Measurements from ENCODE around the gene IDH1.

IDH1 gene

DNA sequence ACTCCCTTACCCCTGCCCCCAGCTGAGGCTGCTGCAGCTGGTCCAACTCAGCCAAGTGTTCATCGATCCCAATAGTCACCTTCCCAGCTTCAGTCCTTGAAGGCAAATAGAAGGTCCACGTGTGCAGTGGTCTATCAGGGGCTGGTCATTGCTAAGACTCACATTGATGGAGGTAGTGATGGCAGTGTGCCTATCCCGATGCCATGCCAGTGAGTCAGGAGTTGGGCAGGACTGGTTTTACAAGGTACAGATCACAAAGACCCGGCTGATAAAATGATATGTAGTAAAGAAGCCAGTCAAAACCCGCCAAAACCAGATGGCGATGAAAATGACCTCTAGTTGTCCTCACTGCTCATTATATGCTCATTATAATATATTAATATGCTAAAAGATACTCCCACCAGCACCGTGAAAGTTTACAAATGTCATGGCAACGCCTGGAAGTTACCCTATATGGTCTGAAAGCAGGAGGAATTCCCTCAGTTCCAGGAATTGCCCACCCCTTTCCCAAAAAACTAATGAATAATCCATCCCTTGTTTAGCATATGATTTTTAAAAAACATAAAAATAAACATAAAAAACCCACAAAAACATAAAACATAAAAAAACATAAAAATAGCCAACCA lies 62.1 kb downstream of the IDH1 start:
- no peaks in the 10 kb centered on the region for H3K36me3 ChIP-seq (ENCODE audit: insufficient read depth)
- H3K4me2 ChIP-seq = no peak overlapping the region
- no peaks in the 10 kb centered on the region for H4K20me1 ChIP-seq (ENCODE audit: insufficient read depth)
- TF ChIP-seq, protein P1, sequence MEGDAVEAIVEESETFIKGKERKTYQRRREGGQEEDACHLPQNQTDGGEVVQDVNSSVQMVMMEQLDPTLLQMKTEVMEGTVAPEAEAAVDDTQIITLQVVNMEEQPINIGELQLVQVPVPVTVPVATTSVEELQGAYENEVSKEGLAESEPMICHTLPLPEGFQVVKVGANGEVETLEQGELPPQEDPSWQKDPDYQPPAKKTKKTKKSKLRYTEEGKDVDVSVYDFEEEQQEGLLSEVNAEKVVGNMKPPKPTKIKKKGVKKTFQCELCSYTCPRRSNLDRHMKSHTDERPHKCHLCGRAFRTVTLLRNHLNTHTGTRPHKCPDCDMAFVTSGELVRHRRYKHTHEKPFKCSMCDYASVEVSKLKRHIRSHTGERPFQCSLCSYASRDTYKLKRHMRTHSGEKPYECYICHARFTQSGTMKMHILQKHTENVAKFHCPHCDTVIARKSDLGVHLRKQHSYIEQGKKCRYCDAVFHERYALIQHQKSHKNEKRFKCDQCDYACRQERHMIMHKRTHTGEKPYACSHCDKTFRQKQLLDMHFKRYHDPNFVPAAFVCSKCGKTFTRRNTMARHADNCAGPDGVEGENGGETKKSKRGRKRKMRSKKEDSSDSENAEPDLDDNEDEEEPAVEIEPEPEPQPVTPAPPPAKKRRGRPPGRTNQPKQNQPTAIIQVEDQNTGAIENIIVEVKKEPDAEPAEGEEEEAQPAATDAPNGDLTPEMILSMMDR (conservative IDR thresholded peaks at IDR 0.05; ENCODE audit: low read depth, low read length) = no peak
- no peak overlapping the region for H2AFZ ChIP-seq (ENCODE audit: low read depth)
- no peaks in the 10 kb centered on the region for H3K79me2 ChIP-seq (ENCODE audit: insufficient read depth, low read depth)
- H3K27me3 ChIP-seq (ENCODE audit: insufficient read depth, low read depth) = no peaks in the 10 kb centered on the region
- no peak overlapping the region for H3K27ac ChIP-seq
- H3K4me3 ChIP-seq (IDR thresholded peaks at IDR 0.05; ENCODE audit: insufficient read depth, low read depth, low read length) = no peak overlapping the region
- H3K9ac ChIP-seq = no peak overlapping the region
- no peaks in the 10 kb centered on the region for H3K4me1 ChIP-seq (ENCODE audit: low read depth, poor library complexity, severe bottlenecking)

DNA sequence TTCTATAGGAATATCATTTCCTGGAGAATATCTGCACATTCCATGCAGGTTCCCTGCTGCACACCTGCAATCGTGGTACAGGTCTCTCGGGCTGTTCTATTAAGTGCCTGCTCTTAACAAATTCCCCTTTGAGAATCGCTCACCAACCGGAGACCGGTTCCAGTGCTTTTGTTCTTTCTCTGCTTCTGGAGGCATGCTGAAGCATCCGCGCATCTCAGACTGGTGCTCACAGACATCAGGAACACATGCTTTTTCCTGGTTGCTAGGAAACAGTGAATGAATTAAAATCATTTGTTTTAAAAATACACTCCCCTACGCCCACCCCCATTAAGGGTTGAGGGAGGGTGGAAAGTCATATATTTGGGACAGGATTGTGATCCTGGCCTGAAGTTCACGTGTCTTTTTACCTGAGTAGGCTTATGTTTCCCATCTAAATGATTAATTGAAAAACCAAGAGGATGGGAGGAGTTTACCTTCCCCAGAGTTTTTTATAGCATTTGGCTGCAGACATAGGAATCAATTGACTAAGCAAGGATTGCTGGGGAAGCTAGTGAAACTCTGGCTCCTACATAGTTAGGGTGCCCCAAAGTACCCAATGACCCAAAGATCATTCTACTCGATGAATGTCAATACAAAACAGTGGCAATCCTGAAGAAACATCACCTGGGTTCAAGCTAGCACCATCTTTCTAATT lies 64.9 kb downstream of the IDH1 start, which contains the start of gene C2orf80:
TSS of gene C2orf80 (minus strand) at position 221 of the 694 bp plus-strand sequence. CDS start 3,044 bp downstream, outside the sequence.
- H3K9ac ChIP-seq = no peak within 1 kb of the TSS
- H3K4me2 ChIP-seq = no peak within 1 kb of the TSS
- no peaks in the 10 kb centered on the region for H3K4me1 ChIP-seq (ENCODE audit: low read depth, poor library complexity, severe bottlenecking)
- no peaks in the 10 kb centered on the region for H3K36me3 ChIP-seq (ENCODE audit: insufficient read depth)
- no peaks in the 10 kb centered on the region for H4K20me1 ChIP-seq (ENCODE audit: insufficient read depth)
- no peak within 1 kb of the TSS for H3K27ac ChIP-seq
- no peak within 1 kb of the TSS for H3K4me3 ChIP-seq (IDR thresholded peaks at IDR 0.05; ENCODE audit: insufficient read depth, low read depth, low read length)
- H3K27me3 ChIP-seq (ENCODE audit: insufficient read depth, low read depth) = no peaks in the 10 kb centered on the region
- H2AFZ ChIP-seq (ENCODE audit: low read depth) = no peak within 1 kb of the TSS
- H3K79me2 ChIP-seq (ENCODE audit: insufficient read depth, low read depth) = no peaks in the 10 kb centered on the region
- TF ChIP-seq, protein P1 (conservative IDR thresholded peaks at IDR 0.05; ENCODE audit: low read depth, low read length) = no peak

DNA sequence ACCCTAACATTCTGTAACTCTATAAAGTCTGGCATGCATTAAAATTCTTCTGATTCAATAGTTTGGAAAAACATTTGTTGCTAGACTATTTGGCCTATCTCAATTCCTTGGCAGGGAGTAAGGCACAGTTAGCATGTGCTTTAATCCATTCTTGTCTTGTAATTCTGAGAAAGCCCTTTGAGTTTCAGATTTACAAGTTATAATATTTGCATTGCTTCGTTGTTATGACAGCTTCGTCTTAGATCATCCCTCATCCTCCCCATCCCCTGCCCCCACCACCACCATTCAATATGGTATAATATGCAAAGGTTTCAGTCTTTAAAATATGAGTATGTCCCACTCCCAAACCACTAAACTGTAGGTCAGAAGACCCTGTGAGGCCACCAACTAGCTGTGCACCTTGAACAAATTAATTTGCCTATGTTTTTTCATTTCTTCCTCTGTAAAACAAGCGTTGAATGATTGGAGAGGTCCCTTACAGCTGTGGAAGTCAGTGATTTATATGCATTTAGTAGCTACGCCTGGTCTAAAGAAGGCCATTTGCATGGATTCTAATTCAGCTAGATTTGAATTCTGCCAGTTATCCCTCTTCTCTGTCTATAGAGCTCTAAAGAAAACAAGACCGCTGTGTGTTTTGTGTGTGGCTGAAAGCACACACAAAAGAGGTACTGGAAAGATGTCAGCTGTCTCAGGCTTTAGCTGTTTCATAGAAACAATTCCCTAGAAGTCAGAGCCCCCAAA lies 65.6 kb downstream of the IDH1 start:
- Histone ChIP-seq H3K4me1 (ENCODE audit: low read depth, poor library complexity, severe bottlenecking) (no peaks in the 10 kb centered on the region), H2AFZ (ENCODE audit: low read depth) (no peak overlapping the region), H3K4me3 (IDR thresholded peaks at IDR 0.05; ENCODE audit: insufficient read depth, low read depth, low read length) (no peak overlapping the region), H4K20me1 (ENCODE audit: insufficient read depth) (no peaks in the 10 kb centered on the region), H3K4me2 (no peak overlapping the region), H3K27ac (no peak overlapping the region), H3K36me3 (ENCODE audit: insufficient read depth) (no peaks in the 10 kb centered on the region), H3K9ac (no peak overlapping the region), H3K79me2 (ENCODE audit: insufficient read depth, low read depth) (no peaks in the 10 kb centered on the region), H3K27me3 (ENCODE audit: insufficient read depth, low read depth) (no peaks in the 10 kb centered on the region)
- TF ChIP-seq, protein P1 (conservative IDR thresholded peaks at IDR 0.05; ENCODE audit: low read depth, low read length) = no peak

DNA sequence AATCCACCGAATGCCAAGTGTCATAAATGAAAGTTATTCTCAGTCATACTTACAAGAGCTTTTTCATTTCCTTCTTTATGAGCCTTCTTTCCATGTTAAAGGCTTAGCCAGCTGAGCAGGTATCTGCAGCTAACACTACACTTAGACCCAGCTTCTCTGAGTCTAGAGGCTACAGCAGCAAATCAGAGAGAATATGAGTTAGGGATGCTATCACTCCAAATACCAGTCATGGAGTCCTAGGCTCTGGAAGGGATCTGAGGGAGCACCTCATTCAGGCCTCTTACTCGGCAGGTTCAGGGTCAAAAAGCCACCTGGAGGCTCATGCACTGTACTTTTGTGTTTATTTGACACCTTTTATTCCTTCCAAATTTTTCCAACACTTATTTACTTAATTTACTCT lies 68.0 kb downstream of the IDH1 start:
- Histone ChIP-seq H3K27me3 (ENCODE audit: insufficient read depth, low read depth) (no peaks in the 10 kb centered on the region), H3K4me1 (ENCODE audit: low read depth, poor library complexity, severe bottlenecking) (no peaks in the 10 kb centered on the region), H3K79me2 (ENCODE audit: insufficient read depth, low read depth) (no peaks in the 10 kb centered on the region), H4K20me1 (ENCODE audit: insufficient read depth) (no peaks in the 10 kb centered on the region), H2AFZ (ENCODE audit: low read depth) (no peak overlapping the region), H3K4me2 (no peak overlapping the region), H3K36me3 (ENCODE audit: insufficient read depth) (no peaks in the 10 kb centered on the region), H3K4me3 (IDR thresholded peaks at IDR 0.05; ENCODE audit: insufficient read depth, low read depth, low read length) (no peak overlapping the region), H3K9ac (no peak overlapping the region), H3K27ac (no peak overlapping the region)
- TF ChIP-seq, protein P1 (conservative IDR thresholded peaks at IDR 0.05; ENCODE audit: low read depth, low read length) = no peak
